Right atrium auricular region (tissue), 2 donors: ENCODE measurements around the gene WDR45B. TPM values are rescaled to one million over a fixed set of nuclear protein-coding genes. Genes with fewer than 3 reads are reported as not detected.

Experiments used
- DNase-seq: peaks from one replicate; pipeline ENCODE4 v3.0.0-alpha.2; 2019; ENCODE audit warnings: low spot score
- H3K27ac ChIP-seq, 2 donors: fragments of 200-600 bp; sonication (generic); 1 replicate in 1 of 2; 2 replicates in 1 of 2; pipeline ENCODE4 v1.5.1; 2016 to 2019
- H3K27me3 ChIP-seq, 2 donors: fragments of 200-600 bp; sonication (generic); one replicate each; pipeline versions ENCODE4 v1.5.1 to v1.6.0; 2017 to 2019
- H3K36me3 ChIP-seq: fragments of 200-600 bp; sonication (generic); one replicate; pipeline ENCODE4 v1.5.1; 2016
- H3K4me1 ChIP-seq, 2 donors: fragments of 200-600 bp; sonication (generic); one replicate each; pipeline versions ENCODE4 v1.5.1 to v1.6.0; 2017 to 2019
- H3K4me3 ChIP-seq, 2 donors: fragments of 200-600 bp; sonication (generic); 1 replicate in 1 of 2; 2 replicates in 1 of 2; pipeline ENCODE4 v1.5.1; 2017 to 2019; ENCODE audit warnings: mild to moderate bottlenecking in 1 of 2, moderate library complexity in 1 of 2
- H3K9me3 ChIP-seq, 2 donors: fragments of 200-600 bp; sonication (generic); one replicate each; pipeline ENCODE4 v1.5.1; 2019
- total RNA-seq, 2 donors: library from RNA; depleted of rRNA; stranded (reverse); fragments of >200 nt; gene quantifications; one replicate each; pipeline ENCODE4 v1.1.0, GENCODE V29; 2016
- TF ChIP-seq, protein P1 (sequence below), 2 donors: fragments of 200-600 bp; sonication (generic); IDR thresholded peaks; one replicate each; pipeline ENCODE4 v1.5.1; 2019; ENCODE audit warnings: antibody characterized with exemption in 2 of 2

The WDR45B gene
- 10 to 100 TPM; 41.2 to 46.4 TPM for total RNA-seq

- TF ChIP-seq, protein P1, sequence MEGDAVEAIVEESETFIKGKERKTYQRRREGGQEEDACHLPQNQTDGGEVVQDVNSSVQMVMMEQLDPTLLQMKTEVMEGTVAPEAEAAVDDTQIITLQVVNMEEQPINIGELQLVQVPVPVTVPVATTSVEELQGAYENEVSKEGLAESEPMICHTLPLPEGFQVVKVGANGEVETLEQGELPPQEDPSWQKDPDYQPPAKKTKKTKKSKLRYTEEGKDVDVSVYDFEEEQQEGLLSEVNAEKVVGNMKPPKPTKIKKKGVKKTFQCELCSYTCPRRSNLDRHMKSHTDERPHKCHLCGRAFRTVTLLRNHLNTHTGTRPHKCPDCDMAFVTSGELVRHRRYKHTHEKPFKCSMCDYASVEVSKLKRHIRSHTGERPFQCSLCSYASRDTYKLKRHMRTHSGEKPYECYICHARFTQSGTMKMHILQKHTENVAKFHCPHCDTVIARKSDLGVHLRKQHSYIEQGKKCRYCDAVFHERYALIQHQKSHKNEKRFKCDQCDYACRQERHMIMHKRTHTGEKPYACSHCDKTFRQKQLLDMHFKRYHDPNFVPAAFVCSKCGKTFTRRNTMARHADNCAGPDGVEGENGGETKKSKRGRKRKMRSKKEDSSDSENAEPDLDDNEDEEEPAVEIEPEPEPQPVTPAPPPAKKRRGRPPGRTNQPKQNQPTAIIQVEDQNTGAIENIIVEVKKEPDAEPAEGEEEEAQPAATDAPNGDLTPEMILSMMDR (IDR thresholded peaks at IDR 0.05): no peak
- Histone ChIP-seq H3K4me3 (peak within 1 kb of the TSS; percentile 99 to 100), H3K27ac (peak within 1 kb of the TSS; percentile 99 to 100), H3K36me3 (peaks cover 12% of the 10 kb centered on the region), H3K4me1 (peaks cover 0 to 21% of the 10 kb centered on the region in 2 donors), H3K27me3 (no peaks in the 10 kb centered on the region), H3K9me3 (no peaks in the 10 kb centered on the region)
- DNase-seq: peak; percentile 95
Observed at GRCh38 chr17:82648165-82648668, at the start of gene WDR45B. TSS of gene WDR45B (minus strand) at chr17:82648444. CDS start at chr17:82648340, 104 bp downstream.

- DNase-seq: no peak
- Histone ChIP-seq H3K4me3 (peak overlapping the region; percentile 74 to 90), H3K27me3 (no peaks in the 10 kb centered on the region), H3K9me3 (peaks cover 3 to 10% of the 10 kb centered on the region in 2 donors), H3K27ac (peak overlapping the region in 1 of 2 donors; percentile 66), H3K4me1 (peaks cover 0 to 20% of the 10 kb centered on the region in 2 donors), H3K36me3 (no peaks in the 10 kb centered on the region)
- TF ChIP-seq, protein P1 (IDR thresholded peaks at IDR 0.05): no peak
Observed at GRCh38 chr17:82697808-82698064, 49.5 kb upstream of the WDR45B start.

- Histone ChIP-seq H3K4me3 (peak overlapping the region; percentile 74 to 90), H3K4me1 (peaks cover 0 to 20% of the 10 kb centered on the region in 2 donors), H3K27me3 (no peaks in the 10 kb centered on the region), H3K36me3 (no peaks in the 10 kb centered on the region), H3K9me3 (peaks cover 3 to 10% of the 10 kb centered on the region in 2 donors), H3K27ac (peak overlapping the region in 1 of 2 donors; percentile 66)
- no peak for DNase-seq
- TF ChIP-seq, protein P1 (IDR thresholded peaks at IDR 0.05): no peak
Observed at GRCh38 chr17:82696916-82697807, 48.9 kb upstream of the WDR45B start.

- no peak for DNase-seq
- Histone ChIP-seq H3K36me3 (no peaks in the 10 kb centered on the region), H3K27me3 (no peaks in the 10 kb centered on the region), H3K4me3 (no peak overlapping the region), H3K27ac (no peak overlapping the region), H3K4me1 (peaks cover 0 to 20% of the 10 kb centered on the region in 2 donors), H3K9me3 (peaks cover 3 to 10% of the 10 kb centered on the region in 2 donors)
- TF ChIP-seq, protein P1 (IDR thresholded peaks at IDR 0.05): no peak
Observed at GRCh38 chr17:82696259-82696658, 48.0 kb upstream of the WDR45B start.

GRCh38 chr17:82694647-82695046 lies 46.4 kb upstream of the WDR45B start:
- H3K4me3 ChIP-seq: no peak overlapping the region
- peaks cover 0 to 19% of the 10 kb centered on the region in 2 donors for H3K4me1 ChIP-seq
- TF ChIP-seq, protein P1 (IDR thresholded peaks at IDR 0.05): no peak
- H3K27ac ChIP-seq: no peak overlapping the region
- no peaks in the 10 kb centered on the region for H3K27me3 ChIP-seq
- peaks cover 3 to 10% of the 10 kb centered on the region in 2 donors for H3K9me3 ChIP-seq
- no peaks in the 10 kb centered on the region for H3K36me3 ChIP-seq
- DNase-seq: no peak
